Measurements from ENCODE around the gene KRTAP8-1.

KRTAP8-1 gene, protein sequence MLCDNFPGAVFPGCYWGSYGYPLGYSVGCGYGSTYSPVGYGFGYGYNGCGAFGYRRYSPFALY

GRCh38 chr21:30813174-30813573 lies at the start of gene KRTAP8-1:
TSS of gene KRTAP8-1 (minus strand) at chr21:30813274. CDS start at chr21:30813220, 54 bp downstream.
- TF ChIP-seq GATA2 (IDR thresholded peaks at IDR 0.05; ENCODE audit: low read depth, low read length) (no peak), GATA3 (IDR thresholded peaks at IDR 0.05; ENCODE audit: low read depth, low read length) (no peak)

DNA sequence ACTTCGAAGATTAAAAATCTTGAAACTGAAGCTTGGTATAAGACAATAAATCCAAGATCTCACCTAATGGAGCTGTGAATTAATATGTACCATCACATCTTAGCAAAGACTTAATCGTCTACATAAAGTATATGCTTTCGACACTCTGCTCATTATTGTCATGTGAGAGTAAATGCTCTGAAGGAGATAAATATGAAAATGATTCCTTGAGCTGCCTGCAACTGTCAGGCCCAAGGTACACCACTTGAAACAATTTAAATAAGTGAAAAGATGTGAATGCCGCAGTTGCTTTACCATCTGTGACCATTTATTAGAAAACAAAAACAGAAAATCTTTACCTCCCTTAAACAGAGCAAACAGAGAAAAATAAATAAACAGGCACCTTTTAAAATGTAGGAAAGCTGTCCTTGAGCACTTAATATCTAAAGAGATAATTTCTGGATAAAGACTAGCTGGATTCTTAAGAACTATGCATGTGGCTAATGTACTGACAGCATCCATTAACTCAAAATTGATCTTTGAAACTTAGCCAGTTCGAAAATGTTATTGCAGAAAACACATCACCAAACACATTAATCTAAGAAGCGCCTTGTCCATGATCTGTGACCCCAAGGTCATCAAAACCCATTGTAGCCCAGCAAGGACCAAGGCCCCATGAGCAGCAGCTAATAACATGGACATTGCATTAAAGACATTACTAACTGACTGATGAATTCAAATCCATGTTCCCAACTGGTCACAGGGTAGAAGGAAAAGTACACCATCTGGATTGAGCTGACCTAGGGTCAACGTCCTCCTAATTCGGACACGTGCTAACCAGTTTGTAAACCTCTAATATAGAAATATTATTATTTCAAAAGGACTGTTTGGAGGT lies 34.8 kb upstream of the KRTAP8-1 start:
- TF ChIP-seq GATA3 (IDR thresholded peaks at IDR 0.05; ENCODE audit: low read depth, low read length) (no peak), GATA2 (IDR thresholded peaks at IDR 0.05; ENCODE audit: low read depth, low read length) (no peak)

DNA sequence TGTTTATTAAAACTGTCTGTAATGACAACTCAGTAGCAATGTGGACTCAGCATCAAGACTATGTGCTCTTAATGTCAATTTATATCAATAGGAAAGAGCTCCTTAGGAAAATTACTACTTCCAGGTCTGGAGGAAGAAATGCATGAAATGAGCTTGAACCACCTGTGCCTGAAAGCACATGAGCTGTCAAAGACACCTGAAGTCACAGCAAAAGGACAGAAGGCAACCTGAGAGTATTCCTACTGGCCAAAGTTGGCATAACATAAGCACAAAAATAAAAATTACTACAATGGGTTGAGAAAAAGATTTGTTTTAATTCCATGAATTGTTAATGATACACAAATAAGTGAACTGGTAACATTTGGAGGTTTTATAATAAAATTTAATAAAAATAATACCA lies 29.9 kb upstream of the KRTAP8-1 start:
- no peak for TF ChIP-seq GATA3 (IDR thresholded peaks at IDR 0.05; ENCODE audit: low read depth, low read length)
- no peak for TF ChIP-seq GATA2 (IDR thresholded peaks at IDR 0.05; ENCODE audit: low read depth, low read length)

GRCh38 chr21:30839304-30839703 lies 26.2 kb upstream of the KRTAP8-1 start:
- no peak for TF ChIP-seq GATA3 (IDR thresholded peaks at IDR 0.05; ENCODE audit: low read depth, low read length)
- TF ChIP-seq GATA2 (IDR thresholded peaks at IDR 0.05; ENCODE audit: low read depth, low read length): no peak

DNA sequence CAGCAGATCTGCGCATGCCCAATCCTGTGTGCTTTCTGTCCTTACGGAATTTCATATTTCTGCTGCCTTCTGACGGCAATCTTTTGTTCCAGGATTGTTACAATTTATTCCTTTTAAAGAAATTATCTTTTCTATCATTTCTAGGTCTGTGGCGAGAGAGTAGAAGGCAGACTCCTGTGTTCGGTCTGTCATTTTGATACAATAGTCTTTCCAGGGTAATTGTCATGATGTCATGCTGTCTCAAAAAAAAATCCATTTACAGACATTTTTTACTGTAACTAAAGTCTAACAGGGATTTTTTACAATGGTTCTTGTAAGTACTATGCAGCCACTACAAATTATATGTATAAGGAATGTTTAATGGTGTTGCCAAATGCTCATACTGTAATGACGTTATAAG lies 25.5 kb upstream of the KRTAP8-1 start:
- TF ChIP-seq GATA3 (IDR thresholded peaks at IDR 0.05; ENCODE audit: low read depth, low read length) (no peak), GATA2 (IDR thresholded peaks at IDR 0.05; ENCODE audit: low read depth, low read length) (no peak)

DNA sequence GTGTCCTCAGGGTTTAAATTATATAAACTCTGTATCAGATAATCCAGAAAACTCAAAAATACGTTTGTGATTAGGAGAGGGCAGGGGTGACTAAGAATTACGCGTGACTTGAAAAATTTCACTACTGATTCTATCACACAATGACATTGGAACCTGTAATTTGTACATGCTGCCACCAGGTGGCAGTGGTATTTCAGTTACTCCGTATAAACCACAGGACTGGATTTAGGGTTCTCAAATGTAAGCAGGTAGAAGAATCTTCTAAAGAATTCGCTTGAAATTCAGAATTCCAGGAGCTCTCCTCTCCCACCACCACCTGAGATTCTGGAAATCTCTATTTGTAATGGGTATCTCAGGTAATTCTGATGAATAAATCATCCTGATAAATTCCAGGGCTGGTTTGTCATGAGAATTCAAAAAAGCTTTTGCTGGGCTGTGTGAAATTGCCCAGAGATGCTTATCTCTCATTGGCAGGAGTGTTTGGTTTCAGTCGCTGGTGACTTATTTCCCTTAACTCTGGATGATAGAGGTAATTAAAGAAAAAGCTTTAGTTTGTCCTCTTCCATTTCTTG lies 18.2 kb upstream of the KRTAP8-1 start:
- TF ChIP-seq GATA3 (IDR thresholded peaks at IDR 0.05; ENCODE audit: low read depth, low read length) (no peak), GATA2 (IDR thresholded peaks at IDR 0.05; ENCODE audit: low read depth, low read length) (no peak; the same call in 1 of the 2 replicates)

- TF ChIP-seq GATA2 (IDR thresholded peaks at IDR 0.05; ENCODE audit: low read depth, low read length) (no peak), GATA3 (IDR thresholded peaks at IDR 0.05; ENCODE audit: low read depth, low read length) (no peak)
Measured at GRCh38 chr21:30829659-30830058, 16.6 kb upstream of the KRTAP8-1 start, which contains the start of gene KRTAP7-1. TSS of gene KRTAP7-1 (minus strand) at chr21:30829759. CDS start at chr21:30829698, 61 bp downstream.

GRCh38 chr21:30818837-30819610 lies 6.0 kb upstream of the KRTAP8-1 start:
- TF ChIP-seq GATA3 (IDR thresholded peaks at IDR 0.05; ENCODE audit: low read depth, low read length): no peak

DNA sequence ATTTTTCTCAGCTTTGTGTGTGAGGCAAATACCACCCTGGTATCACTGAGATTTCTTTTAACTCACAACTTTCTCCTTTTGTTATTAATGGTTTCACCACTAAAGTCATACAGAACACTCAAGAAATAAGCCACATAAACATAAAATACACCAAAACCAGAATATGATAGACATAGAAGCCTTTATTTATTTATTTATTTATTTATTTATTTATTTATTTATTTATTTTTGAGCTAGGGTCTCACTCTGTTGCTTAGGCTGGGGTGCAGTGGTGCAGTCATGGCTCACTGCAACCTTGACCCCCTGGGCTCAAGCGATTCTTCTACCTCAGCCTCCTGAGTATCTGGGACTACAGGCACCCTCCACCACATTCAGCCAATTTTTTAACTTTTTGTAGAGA lies 12.5 kb downstream of the KRTAP8-1 start:
- TF ChIP-seq GATA2 (IDR thresholded peaks at IDR 0.05; ENCODE audit: low read depth, low read length) (no peak), GATA3 (IDR thresholded peaks at IDR 0.05; ENCODE audit: low read depth, low read length) (no peak)

- no peak for TF ChIP-seq GATA2 (IDR thresholded peaks at IDR 0.05; ENCODE audit: low read depth, low read length)
- TF ChIP-seq GATA3 (IDR thresholded peaks at IDR 0.05; ENCODE audit: low read depth, low read length): no peak
Measured at GRCh38 chr21:30793581-30794314, 19.3 kb downstream of the KRTAP8-1 start.

DNA sequence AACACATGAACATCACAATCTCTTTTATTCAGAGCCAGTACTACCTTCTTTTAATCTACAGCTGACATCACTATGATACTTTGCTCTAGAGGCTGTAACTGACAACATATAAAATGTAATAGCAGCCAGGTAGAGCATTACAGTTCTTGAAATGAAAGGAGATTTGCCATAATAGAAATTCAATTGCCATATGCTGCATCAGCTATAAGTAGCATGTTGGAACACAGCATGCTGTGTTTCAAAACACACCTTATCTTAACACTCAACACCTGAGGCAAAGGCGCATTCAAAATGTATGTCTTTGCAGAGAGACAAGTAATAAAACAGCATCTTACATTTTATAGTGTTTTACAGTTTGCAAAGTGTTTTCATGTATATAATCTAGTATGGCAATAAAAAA lies 33.8 kb downstream of the KRTAP8-1 start:
- TF ChIP-seq GATA2 (IDR thresholded peaks at IDR 0.05; ENCODE audit: low read depth, low read length): no peak

- no peak for TF ChIP-seq GATA3 (IDR thresholded peaks at IDR 0.05; ENCODE audit: low read depth, low read length)
- TF ChIP-seq GATA2 (IDR thresholded peaks at IDR 0.05; ENCODE audit: low read depth, low read length): no peak
Measured at GRCh38 chr21:30769724-30770431, 43.2 kb downstream of the KRTAP8-1 start.
